Breast epithelium (tissue), 4 donors: ENCODE results near the gene ENDOV. TPM values are rescaled to one million over a fixed set of nuclear protein-coding genes. Genes with fewer than 3 reads are reported as not detected.

Experiments
- DNase-seq, 2 donors: peaks; one replicate each; pipeline ENCODE4 v3.0.0-alpha.2; 2019; ENCODE audit warnings: low spot score in 2 of 2
- H3K27ac ChIP-seq, 2 donors: fragments of 200-600 bp; sonication (generic) in 1 of 2; one replicate each; pipeline ENCODE4 v1.5.1; 2016 to 2019; ENCODE audit warnings: mild to moderate bottlenecking in 1 of 2
- H3K27me3 ChIP-seq, 2 donors: fragments of 200-600 bp; sonication (generic) in 1 of 2; one replicate each; pipeline versions ENCODE4 v1.5.1 to v1.6.0; 2017 to 2019; ENCODE audit warnings: control low read depth in 1 of 2, mild to moderate bottlenecking in 1 of 2
- H3K36me3 ChIP-seq: fragments of 200-600 bp; one replicate; pipeline ENCODE4 v1.5.1; 2019
- H3K4me1 ChIP-seq, 2 donors: fragments of 200-600 bp; sonication (generic); one replicate each; pipeline ENCODE4 v1.5.1; 2016 to 2019; ENCODE audit warnings: control low read depth in 1 of 2
- H3K4me3 ChIP-seq, 3 donors: fragments of 200-600 bp; sonication (generic); 1 replicate in 2 of 3; 2 replicates in 1 of 3; pipeline ENCODE4 v1.5.1; 2016 to 2019; ENCODE audit warnings: mild to moderate bottlenecking in 3 of 3, moderate library complexity in 2 of 3
- H3K9me3 ChIP-seq, 2 donors: fragments of 200-600 bp; sonication (generic) in 1 of 2; one replicate each; pipeline ENCODE4 v1.5.1; 2016 to 2019; ENCODE audit warnings: control low read depth in 1 of 2
- CTCF ChIP-seq, 3 donors: fragments of 450-650 bp; IDR thresholded peaks; one replicate each; pipeline ENCODE4 v1.5.1; 2016 to 2017; ENCODE audit warnings: antibody characterized with exemption in 3 of 3, mild to moderate bottlenecking in 3 of 3, moderate library complexity in 3 of 3
- POLR2A ChIP-seq: fragments of 450-650 bp; IDR thresholded peaks from one replicate; pipeline ENCODE4 v1.6.1; 2016; ENCODE audit warnings: antibody characterized with exemption, mild to moderate bottlenecking, moderate library complexity
- POLR2AphosphoS5 ChIP-seq, 3 donors: sonication (generic); formaldehyde crosslinking; IDR thresholded peaks; one replicate each; pipeline ENCODE4 v1.6.1; 2017; ENCODE audit warnings: antibody characterized with exemption in 3 of 3
- intact Hi-C: fragments of 100-400 bp; cut with DNase I; formaldehyde crosslinking; loops from one replicate; pipeline ENCODE4 v1.15.1; 2023; ENCODE audit warnings: low total_unique reads
- total RNA-seq, 3 donors: library from RNA; depleted of rRNA; stranded (reverse); fragments of >200 nt; gene quantifications; one replicate each; pipeline ENCODE4 v1.1.0, GENCODE V29; 2016

ENDOV gene
- total RNA-seq, 3 donors from 2014 or later = 13.8 to 17.0 (median 16.7) TPM

- DNase-seq = no peak
- Histone ChIP-seq H3K27me3 (no peaks in the 10 kb centered on the region), H3K36me3 (no peaks in the 10 kb centered on the region), H3K27ac (no peak overlapping the region), H3K9me3 (no peaks in the 10 kb centered on the region), H3K4me3 (no peak overlapping the region), H3K4me1 (no peaks in the 10 kb centered on the region)
- intact Hi-C loops = loop anchor here (10.0 kb wide), 1 partner anchor 556 kb away; no protein-coding TSS in a partner anchor
- TF ChIP-seq POLR2AphosphoS5 (IDR thresholded peaks at IDR 0.05) = no peak
- no peak for TF ChIP-seq CTCF (IDR thresholded peaks at IDR 0.05)
- no peak for TF ChIP-seq POLR2A
Observed at GRCh38 chr17:80428796-80429195, 13.8 kb downstream of the ENDOV start.

- Histone ChIP-seq H3K9me3 (no peaks in the 10 kb centered on the region), H3K4me1 (no peaks in the 10 kb centered on the region), H3K27ac (no peak overlapping the region), H3K36me3 (no peaks in the 10 kb centered on the region), H3K27me3 (no peaks in the 10 kb centered on the region), H3K4me3 (no peak overlapping the region)
- no peak for DNase-seq
- intact Hi-C loops = loop anchor here (10.0 kb wide), 2 partner anchors 125 to 555 kb away; no protein-coding TSS in a partner anchor
- TF ChIP-seq POLR2AphosphoS5 (IDR thresholded peaks at IDR 0.05) = no peak
- TF ChIP-seq CTCF (IDR thresholded peaks at IDR 0.05) = no peak
- TF ChIP-seq POLR2A = no peak
Observed at GRCh38 chr17:80429356-80430275, 14.6 kb downstream of the ENDOV start.

GRCh38 chr17:80430446-80431245 is 15.7 kb downstream of the ENDOV start:
- H3K36me3 ChIP-seq = no peaks in the 10 kb centered on the region
- no peak for DNase-seq
- no peaks in the 10 kb centered on the region for H3K4me1 ChIP-seq
- H3K9me3 ChIP-seq = no peaks in the 10 kb centered on the region
- intact Hi-C loops = loop anchor here (10.0 kb wide), 1 partner anchor 124 kb away; no protein-coding TSS in a partner anchor
- H3K27ac ChIP-seq = no peak overlapping the region
- TF ChIP-seq POLR2AphosphoS5 (IDR thresholded peaks at IDR 0.05) (no peak), CTCF (IDR thresholded peaks at IDR 0.05) (no peak), POLR2A (no peak)
- no peaks in the 10 kb centered on the region for H3K27me3 ChIP-seq
- no peak overlapping the region for H3K4me3 ChIP-seq

- no peaks in the 10 kb centered on the region for H3K9me3 ChIP-seq
- H3K27me3 ChIP-seq = no peaks in the 10 kb centered on the region
- TF ChIP-seq CTCF (IDR thresholded peaks at IDR 0.05) (no peak), POLR2A (no peak), POLR2AphosphoS5 (IDR thresholded peaks at IDR 0.05) (no peak)
- intact Hi-C loops = loop anchor here (10.0 kb wide), 1 partner anchor 123 kb away; no protein-coding TSS in a partner anchor
- H3K4me1 ChIP-seq = no peaks in the 10 kb centered on the region
- H3K27ac ChIP-seq = no peak overlapping the region
- DNase-seq = no peak
- H3K36me3 ChIP-seq = no peaks in the 10 kb centered on the region
- no peak overlapping the region for H3K4me3 ChIP-seq
Observed at GRCh38 chr17:80431246-80432195, 16.6 kb downstream of the ENDOV start.
